Left ventricle myocardium inferior (tissue), 1 donor: ENCODE results near the gene C1QL1. TPM values are rescaled to one million over a fixed set of nuclear protein-coding genes. Genes with fewer than 3 reads are reported as not detected.

Source experiments
- DNase-seq: peaks from one replicate; pipeline ENCODE4 v3.0.0-alpha.2; 2020
- H3K27ac ChIP-seq: fragments of 200-600 bp; replicated peaks from 2 replicates; pipeline ENCODE4 v1.8.0; 2021
- H3K27me3 ChIP-seq: fragments of 200-600 bp; 2 replicates; pipeline ENCODE4 v1.8.0; 2021; ENCODE audit warnings: low read depth
- H3K36me3 ChIP-seq: fragments of 200-600 bp; 2 replicates; pipeline ENCODE4 v1.8.0; 2021
- H3K4me1 ChIP-seq: fragments of 200-600 bp; 2 replicates; pipeline ENCODE4 v1.8.0; 2021
- H3K4me3 ChIP-seq: fragments of 200-600 bp; 2 replicates; pipeline ENCODE4 v1.8.0; 2021; ENCODE audit warnings: mild to moderate bottlenecking, moderate library complexity
- H3K9me3 ChIP-seq: fragments of 200-600 bp; replicated peaks from 2 replicates; pipeline ENCODE4 v1.8.0; 2021
- intact Hi-C: fragments of 100-400 bp; cut with micrococcal nuclease; formaldehyde crosslinking; loops from one replicate; pipeline ENCODE4 v1.11.0; 2022
- total RNA-seq: library from RNA; stranded (reverse); fragmentation: NEBNext Ultra II Directional; extraction: Animal tissue kit (Norgen Biotek cat#: 25700); gene quantifications from one replicate; pipeline ENCODE4 v1.2.1, GENCODE V29; 2021
- TF ChIP-seq, protein P1 (sequence below): fragments of 200-600 bp; IDR thresholded peaks from 2 replicates; pipeline ENCODE4 v1.8.0; 2021; ENCODE audit warnings: antibody characterized with exemption, mild to moderate bottlenecking, borderline replicate concordance
- donor health status: DM: no; HTN: yes; CAD: no; lungs with severe emphysema.

The C1QL1 gene
- total RNA-seq, 1 donor from 2014 or later, result 0.74 TPM

DNA sequence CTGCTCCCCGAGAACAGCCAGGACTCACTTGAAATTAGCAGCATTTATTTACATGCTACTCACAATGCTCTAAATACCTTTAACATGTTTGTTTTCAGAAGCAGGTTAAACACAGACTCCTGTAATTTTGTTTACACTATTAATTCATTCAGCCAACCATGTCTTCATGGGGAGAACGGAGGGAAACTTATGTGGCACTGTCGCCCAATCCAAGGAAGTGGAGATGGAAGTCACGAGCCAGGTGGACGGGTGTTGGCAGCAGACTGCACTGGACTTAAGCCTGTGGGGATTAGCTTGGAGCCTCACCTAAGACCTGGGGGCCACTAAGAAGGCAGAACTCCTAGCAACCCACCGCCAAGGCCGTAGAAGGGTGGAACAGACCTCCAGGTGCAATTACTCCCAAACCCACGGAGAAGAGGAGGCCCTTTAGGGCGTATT is 44.0 kb downstream of the C1QL1 start:
- DNase-seq, result no peak
- Histone ChIP-seq H3K36me3 (no peaks in the 10 kb centered on the region), H3K4me3 (no peak overlapping the region), H3K9me3 (no peaks in the 10 kb centered on the region), H3K4me1 (peaks cover 45% of the 10 kb centered on the region), H3K27me3 (no peaks in the 10 kb centered on the region), H3K27ac (no peak overlapping the region)
- TF ChIP-seq, protein P1, sequence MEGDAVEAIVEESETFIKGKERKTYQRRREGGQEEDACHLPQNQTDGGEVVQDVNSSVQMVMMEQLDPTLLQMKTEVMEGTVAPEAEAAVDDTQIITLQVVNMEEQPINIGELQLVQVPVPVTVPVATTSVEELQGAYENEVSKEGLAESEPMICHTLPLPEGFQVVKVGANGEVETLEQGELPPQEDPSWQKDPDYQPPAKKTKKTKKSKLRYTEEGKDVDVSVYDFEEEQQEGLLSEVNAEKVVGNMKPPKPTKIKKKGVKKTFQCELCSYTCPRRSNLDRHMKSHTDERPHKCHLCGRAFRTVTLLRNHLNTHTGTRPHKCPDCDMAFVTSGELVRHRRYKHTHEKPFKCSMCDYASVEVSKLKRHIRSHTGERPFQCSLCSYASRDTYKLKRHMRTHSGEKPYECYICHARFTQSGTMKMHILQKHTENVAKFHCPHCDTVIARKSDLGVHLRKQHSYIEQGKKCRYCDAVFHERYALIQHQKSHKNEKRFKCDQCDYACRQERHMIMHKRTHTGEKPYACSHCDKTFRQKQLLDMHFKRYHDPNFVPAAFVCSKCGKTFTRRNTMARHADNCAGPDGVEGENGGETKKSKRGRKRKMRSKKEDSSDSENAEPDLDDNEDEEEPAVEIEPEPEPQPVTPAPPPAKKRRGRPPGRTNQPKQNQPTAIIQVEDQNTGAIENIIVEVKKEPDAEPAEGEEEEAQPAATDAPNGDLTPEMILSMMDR, result no peak
- intact Hi-C loops, result no loop called here

- TF ChIP-seq, protein P1, result no peak
- DNase-seq, result no peak
- Histone ChIP-seq H3K4me3 (no peak overlapping the region), H3K4me1 (peaks cover 45% of the 10 kb centered on the region), H3K27ac (no peak overlapping the region), H3K9me3 (no peaks in the 10 kb centered on the region), H3K36me3 (no peaks in the 10 kb centered on the region), H3K27me3 (no peaks in the 10 kb centered on the region)
- intact Hi-C loops, result no loop called here
Measured at GRCh38 chr17:44922746-44923470, 45.2 kb downstream of the C1QL1 start.

- intact Hi-C loops, result no loop called here
- no peaks in the 10 kb centered on the region for H3K27me3 ChIP-seq
- H3K9me3 ChIP-seq, result no peaks in the 10 kb centered on the region
- H3K27ac ChIP-seq, result peak overlapping the region; percentile 85
- TF ChIP-seq, protein P1, result no peak
- DNase-seq, result no peak
- H3K4me1 ChIP-seq, result peaks cover 50% of the 10 kb centered on the region
- no peak overlapping the region for H3K4me3 ChIP-seq
- no peaks in the 10 kb centered on the region for H3K36me3 ChIP-seq
Measured at GRCh38 chr17:44922136-44922535, 46.0 kb downstream of the C1QL1 start.

GRCh38 chr17:44921122-44921882 is 46.8 kb downstream of the C1QL1 start:
- TF ChIP-seq, protein P1, result no peak

DNA sequence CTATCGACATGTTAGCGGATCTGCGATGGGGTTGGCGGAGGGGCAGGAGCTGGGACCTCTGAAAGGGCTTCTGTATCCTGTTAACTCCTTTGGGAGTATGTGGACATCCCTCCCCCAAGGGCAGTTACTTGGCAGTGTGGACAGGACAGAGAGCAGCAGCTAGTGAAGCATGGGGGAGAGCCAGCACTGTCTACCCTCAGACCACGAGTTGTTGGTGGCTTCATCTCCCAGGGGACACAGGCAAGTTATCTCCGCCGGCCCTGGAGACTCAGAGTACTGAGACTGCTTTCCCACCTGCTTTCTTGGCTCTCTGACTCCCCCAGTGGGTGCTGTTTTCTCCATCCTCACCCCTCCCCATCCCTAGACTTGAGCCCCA is 47.5 kb downstream of the C1QL1 start:
- peaks cover 61% of the 10 kb centered on the region for H3K4me1 ChIP-seq
- peaks cover under 1% of the 10 kb centered on the region for H3K27me3 ChIP-seq
- TF ChIP-seq, protein P1, result no peak
- no peaks in the 10 kb centered on the region for H3K36me3 ChIP-seq
- no peak for DNase-seq
- H3K27ac ChIP-seq, result peak overlapping the region; percentile 85
- intact Hi-C loops, result loop anchor here (1.0 kb wide), 1 partner anchor 101 kb away; no protein-coding TSS in a partner anchor
- H3K4me3 ChIP-seq, result no peak overlapping the region
- H3K9me3 ChIP-seq, result no peaks in the 10 kb centered on the region

More at GRCh38 chr17:44921122-44921882, 46.8 kb downstream of the C1QL1 start:
- Histone ChIP-seq H3K27me3 (no peaks in the 10 kb centered on the region), H3K27ac (peak overlapping the region; percentile 85), H3K4me1 (peaks cover 54% of the 10 kb centered on the region), H3K9me3 (no peaks in the 10 kb centered on the region), H3K4me3 (no peak overlapping the region), H3K36me3 (no peaks in the 10 kb centered on the region)
- intact Hi-C loops, result no loop called here
- peak; percentile 60 for DNase-seq
